Measurements from ENCODE around the gene ATRAID. TPM values are rescaled to one million over a fixed set of nuclear protein-coding genes. Genes with fewer than 3 reads are reported as not detected.

Gene ATRAID
- total and polyA plus RNA-seq, 10 of the 15 experiments (the other 5 are each of a cell fraction or from before 2014, with no cell fraction given): 65.6 to 180 (median 120) TPM

DNA sequence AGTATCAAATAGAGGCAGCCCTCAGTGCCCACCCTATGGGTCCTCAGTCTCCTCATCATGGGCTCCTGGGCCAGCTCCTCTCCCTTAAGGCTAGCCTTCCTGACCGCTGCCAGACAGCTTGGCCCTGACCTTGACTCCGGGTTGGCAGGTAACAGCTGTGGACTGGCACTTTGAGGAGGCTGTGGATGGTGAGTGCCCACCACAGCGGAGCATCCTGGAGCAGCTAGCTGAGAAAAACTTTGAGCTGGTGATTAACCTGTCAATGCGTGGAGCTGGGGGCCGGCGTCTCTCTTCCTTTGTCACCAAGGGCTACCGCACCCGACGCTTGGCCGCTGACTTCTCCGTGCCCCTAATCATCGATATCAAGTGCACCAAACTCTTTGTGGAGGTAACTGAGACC lies 24.3 kb downstream of the ATRAID start (continued):
- TF ChIP-seq, protein P1, sequence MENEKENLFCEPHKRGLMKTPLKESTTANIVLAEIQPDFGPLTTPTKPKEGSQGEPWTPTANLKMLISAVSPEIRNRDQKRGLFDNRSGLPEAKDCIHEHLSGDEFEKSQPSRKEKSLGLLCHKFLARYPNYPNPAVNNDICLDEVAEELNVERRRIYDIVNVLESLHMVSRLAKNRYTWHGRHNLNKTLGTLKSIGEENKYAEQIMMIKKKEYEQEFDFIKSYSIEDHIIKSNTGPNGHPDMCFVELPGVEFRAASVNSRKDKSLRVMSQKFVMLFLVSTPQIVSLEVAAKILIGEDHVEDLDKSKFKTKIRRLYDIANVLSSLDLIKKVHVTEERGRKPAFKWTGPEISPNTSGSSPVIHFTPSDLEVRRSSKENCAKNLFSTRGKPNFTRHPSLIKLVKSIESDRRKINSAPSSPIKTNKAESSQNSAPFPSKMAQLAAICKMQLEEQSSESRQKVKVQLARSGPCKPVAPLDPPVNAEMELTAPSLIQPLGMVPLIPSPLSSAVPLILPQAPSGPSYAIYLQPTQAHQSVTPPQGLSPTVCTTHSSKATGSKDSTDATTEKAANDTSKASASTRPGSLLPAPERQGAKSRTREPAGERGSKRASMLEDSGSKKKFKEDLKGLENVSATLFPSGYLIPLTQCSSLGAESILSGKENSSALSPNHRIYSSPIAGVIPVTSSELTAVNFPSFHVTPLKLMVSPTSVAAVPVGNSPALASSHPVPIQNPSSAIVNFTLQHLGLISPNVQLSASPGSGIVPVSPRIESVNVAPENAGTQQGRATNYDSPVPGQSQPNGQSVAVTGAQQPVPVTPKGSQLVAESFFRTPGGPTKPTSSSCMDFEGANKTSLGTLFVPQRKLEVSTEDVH (IDR thresholded peaks at IDR 0.05; ENCODE audit: low read depth, partially characterized antibody): no peak

DNA sequence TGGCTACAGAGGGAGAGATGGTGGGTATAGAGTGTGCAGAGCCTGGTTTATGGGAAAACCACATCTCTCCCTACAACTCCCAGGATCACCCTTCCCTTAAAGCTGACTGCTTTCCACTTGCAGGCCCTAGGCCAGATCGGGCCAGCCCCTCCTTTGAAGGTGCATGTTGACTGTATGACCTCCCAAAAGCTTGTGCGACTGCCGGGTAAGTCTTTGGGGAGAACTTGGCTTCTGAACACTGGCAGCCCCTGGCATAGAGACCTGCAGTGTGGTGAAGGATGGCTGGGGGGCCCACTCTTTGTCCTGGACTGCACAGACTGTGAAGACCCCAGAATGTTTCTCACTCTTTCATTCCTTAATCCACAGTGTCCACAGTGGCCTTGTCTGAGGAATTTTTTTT lies 24.8 kb downstream of the ATRAID start:
- H3K27me3 ChIP-seq (replicated peaks in 1 of 2; ENCODE audit: control insufficient read depth in 2 of 2, insufficient read depth in 2 of 2, low read length in 1 of 2): no peaks in the 10 kb centered on the region
- in situ Hi-C loops (cut with MboI) (no loop called here), intact Hi-C loops (cut with micrococcal nuclease; ENCODE audit: unreplicated experiment) (no loop called here)
- WGBS (ENCODE audit: insufficient coverage, insufficient replicate concordance, low lambda C conversion rate, missing lambda C conversion rate): 89% methylated on average over 3 of the region's 3 CpGs
- H3K79me2 ChIP-seq (ENCODE audit: control insufficient read depth, insufficient read depth, low read length): no peaks in the 10 kb centered on the region
- BruUV-seq (replicated peaks): no TSS peak
- no peak overlapping the region for H3K9ac ChIP-seq (ENCODE audit: control insufficient read depth, insufficient read depth, low read length)
- POLR2A ChIA-PET: no interaction called here
- RAD21 ChIA-PET (ENCODE audit: unreplicated experiment): no interaction called here
- H3K4me1 ChIP-seq (ENCODE audit: control insufficient read depth, insufficient read depth, low read length): no peaks in the 10 kb centered on the region
- no peak for FAIRE-seq
- no peak overlapping the region for H3K4me3 ChIP-seq
- no peaks in the 10 kb centered on the region for H3K9me3 ChIP-seq (replicated peaks; ENCODE audit: control insufficient read depth, insufficient read depth, low read length)
- no peak for ATAC-seq
- H3K4me2 ChIP-seq (ENCODE audit: control insufficient read depth, insufficient read depth): no peak overlapping the region
- peaks cover 51 to 69% of the 10 kb centered on the region in 2 experiments for H3K36me3 ChIP-seq (ENCODE audit: control insufficient read depth in 2 of 2, insufficient read depth in 2 of 2, low read length in 1 of 2)
- CTCF ChIA-PET: interaction anchor here (0.8 to 1.1 kb wide), 2 partner anchors 13 to 66 kb away, joined by 3 read pairs; no protein-coding TSS in a partner anchor
- DNase-seq (ENCODE audit: low read depth, low spot score): no peak
- SMC1A ChIA-PET (ENCODE audit: uncharacterized antibody, unreplicated experiment): no interaction called here
- H2AFZ ChIP-seq (ENCODE audit: control insufficient read depth, low read depth, low read length): no peak overlapping the region
- H4K20me1 ChIP-seq (ENCODE audit: control insufficient read depth, insufficient read depth): no peaks in the 10 kb centered on the region
- no peak overlapping the region for H3K27ac ChIP-seq (ENCODE audit: control insufficient read depth, insufficient read depth)
- no peak for TF ChIP-seq RB1 (IDR thresholded peaks at IDR 0.05; ENCODE audit: borderline replicate concordance)
- no peak for TF ChIP-seq NFIC (IDR thresholded peaks at IDR 0.05; ENCODE audit: low read depth, low read length)
- no peak for TF ChIP-seq NRF1 (conservative IDR thresholded peaks at IDR 0.05; ENCODE audit: low read depth, low read length)
- TF ChIP-seq YY1 (IDR thresholded peaks at IDR 0.05; ENCODE audit: low read depth, low read length): no peak
- TF ChIP-seq, protein P2, sequence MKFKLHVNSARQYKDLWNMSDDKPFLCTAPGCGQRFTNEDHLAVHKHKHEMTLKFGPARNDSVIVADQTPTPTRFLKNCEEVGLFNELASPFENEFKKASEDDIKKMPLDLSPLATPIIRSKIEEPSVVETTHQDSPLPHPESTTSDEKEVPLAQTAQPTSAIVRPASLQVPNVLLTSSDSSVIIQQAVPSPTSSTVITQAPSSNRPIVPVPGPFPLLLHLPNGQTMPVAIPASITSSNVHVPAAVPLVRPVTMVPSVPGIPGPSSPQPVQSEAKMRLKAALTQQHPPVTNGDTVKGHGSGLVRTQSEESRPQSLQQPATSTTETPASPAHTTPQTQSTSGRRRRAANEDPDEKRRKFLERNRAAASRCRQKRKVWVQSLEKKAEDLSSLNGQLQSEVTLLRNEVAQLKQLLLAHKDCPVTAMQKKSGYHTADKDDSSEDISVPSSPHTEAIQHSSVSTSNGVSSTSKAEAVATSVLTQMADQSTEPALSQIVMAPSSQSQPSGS (IDR thresholded peaks at IDR 0.05; ENCODE audit: low read length): no peak
- no peak for TF ChIP-seq DPF2 (IDR thresholded peaks at IDR 0.05)
- TF ChIP-seq RUNX3 (IDR thresholded peaks at IDR 0.05; ENCODE audit: low read length): no peak
- TF ChIP-seq, protein P3, sequence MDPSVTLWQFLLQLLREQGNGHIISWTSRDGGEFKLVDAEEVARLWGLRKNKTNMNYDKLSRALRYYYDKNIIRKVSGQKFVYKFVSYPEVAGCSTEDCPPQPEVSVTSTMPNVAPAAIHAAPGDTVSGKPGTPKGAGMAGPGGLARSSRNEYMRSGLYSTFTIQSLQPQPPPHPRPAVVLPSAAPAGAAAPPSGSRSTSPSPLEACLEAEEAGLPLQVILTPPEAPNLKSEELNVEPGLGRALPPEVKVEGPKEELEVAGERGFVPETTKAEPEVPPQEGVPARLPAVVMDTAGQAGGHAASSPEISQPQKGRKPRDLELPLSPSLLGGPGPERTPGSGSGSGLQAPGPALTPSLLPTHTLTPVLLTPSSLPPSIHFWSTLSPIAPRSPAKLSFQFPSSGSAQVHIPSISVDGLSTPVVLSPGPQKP (IDR thresholded peaks at IDR 0.05; ENCODE audit: low read depth, low read length): no peak
- TF ChIP-seq ZNF384 (IDR thresholded peaks at IDR 0.05; ENCODE audit: borderline replicate concordance, low read depth, low read length): no peak
- TF ChIP-seq SMC3 (IDR thresholded peaks at IDR 0.05; ENCODE audit: borderline replicate concordance, low read length): no peak
- TF ChIP-seq SREBF1 (IDR thresholded peaks at IDR 0.05; ENCODE audit: low read length): no peak
- TF ChIP-seq, protein P4, sequence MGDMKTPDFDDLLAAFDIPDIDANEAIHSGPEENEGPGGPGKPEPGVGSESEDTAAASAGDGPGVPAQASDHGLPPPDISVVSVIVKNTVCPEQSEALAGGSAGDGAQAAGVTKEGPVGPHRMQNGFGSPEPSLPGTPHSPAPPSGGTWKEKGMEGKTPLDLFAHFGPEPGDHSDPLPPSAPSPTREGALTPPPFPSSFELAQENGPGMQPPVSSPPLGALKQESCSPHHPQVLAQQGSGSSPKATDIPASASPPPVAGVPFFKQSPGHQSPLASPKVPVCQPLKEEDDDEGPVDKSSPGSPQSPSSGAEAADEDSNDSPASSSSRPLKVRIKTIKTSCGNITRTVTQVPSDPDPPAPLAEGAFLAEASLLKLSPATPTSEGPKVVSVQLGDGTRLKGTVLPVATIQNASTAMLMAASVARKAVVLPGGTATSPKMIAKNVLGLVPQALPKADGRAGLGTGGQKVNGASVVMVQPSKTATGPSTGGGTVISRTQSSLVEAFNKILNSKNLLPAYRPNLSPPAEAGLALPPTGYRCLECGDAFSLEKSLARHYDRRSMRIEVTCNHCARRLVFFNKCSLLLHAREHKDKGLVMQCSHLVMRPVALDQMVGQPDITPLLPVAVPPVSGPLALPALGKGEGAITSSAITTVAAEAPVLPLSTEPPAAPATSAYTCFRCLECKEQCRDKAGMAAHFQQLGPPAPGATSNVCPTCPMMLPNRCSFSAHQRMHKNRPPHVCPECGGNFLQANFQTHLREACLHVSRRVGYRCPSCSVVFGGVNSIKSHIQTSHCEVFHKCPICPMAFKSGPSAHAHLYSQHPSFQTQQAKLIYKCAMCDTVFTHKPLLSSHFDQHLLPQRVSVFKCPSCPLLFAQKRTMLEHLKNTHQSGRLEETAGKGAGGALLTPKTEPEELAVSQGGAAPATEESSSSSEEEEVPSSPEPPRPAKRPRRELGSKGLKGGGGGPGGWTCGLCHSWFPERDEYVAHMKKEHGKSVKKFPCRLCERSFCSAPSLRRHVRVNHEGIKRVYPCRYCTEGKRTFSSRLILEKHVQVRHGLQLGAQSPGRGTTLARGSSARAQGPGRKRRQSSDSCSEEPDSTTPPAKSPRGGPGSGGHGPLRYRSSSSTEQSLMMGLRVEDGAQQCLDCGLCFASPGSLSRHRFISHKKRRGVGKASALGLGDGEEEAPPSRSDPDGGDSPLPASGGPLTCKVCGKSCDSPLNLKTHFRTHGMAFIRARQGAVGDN (IDR thresholded peaks at IDR 0.05): no peak
- no peak for TF ChIP-seq TAF1 (IDR thresholded peaks at IDR 0.05; ENCODE audit: borderline replicate concordance, low read depth, low read length)

Data from GM12878 (cell line).